ENCODE measurements around the gene CLTC.
A peak's percentile ranks its signal among the peaks of the same experiment; 100 is the strongest.

DNA sequence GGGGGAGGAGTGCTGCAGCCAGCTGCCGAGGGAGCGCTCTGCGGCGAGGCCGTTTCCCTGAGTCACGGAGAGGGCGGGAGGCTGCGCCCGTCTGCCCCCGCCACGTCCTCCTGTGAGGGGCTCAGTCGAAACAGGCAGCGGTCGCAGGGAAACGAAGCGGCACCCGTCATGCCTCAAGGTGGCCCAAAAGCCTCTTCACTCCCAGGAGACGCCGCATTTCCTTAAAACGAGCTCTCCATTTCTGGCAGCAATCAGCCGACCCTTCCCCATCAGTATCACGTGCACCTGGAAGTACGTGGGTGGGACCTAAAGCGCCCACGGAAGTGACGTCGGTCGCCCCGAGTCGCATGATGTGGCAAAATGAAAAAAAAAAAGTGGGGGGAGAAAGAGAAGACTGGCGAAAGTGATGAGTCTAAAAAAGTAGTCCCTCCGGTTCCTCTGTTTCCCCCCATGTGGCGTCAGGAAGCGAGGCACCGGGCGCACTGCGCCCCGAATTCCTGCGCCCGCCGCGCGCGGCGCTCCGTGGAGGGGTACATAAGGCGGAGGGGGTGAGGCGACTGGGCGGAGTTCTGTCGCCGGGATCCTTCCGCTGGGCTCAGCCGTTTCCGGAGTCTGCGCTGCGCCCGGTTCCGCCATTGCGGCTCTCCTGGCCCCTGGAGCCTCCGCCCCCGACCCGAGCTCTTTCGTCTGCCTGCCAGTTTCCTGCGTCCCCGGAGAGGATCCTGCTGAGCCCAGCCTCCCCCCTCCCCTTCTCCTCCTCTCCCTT lies at the start of gene CLTC:
- TF ChIP-seq, protein P1, sequence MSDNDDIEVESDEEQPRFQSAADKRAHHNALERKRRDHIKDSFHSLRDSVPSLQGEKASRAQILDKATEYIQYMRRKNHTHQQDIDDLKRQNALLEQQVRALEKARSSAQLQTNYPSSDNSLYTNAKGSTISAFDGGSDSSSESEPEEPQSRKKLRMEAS (IDR thresholded peaks at IDR 0.05; ENCODE audit: low read depth, low read length), result peak; percentile 90
- TF ChIP-seq POLR2A (IDR thresholded peaks at IDR 0.05; ENCODE audit: extremely low read depth, insufficient read length), result peak; percentile 48

All from NB4 (cell line).